MCF 10A (cell line): ENCODE results near the gene ZNF526. TPM values are rescaled to one million over a fixed set of nuclear protein-coding genes. Genes with fewer than 3 reads are reported as not detected.

Source experiments
- BruUV-seq: library from RNA; stranded (reverse); fragments of 400-500 nt; replicated peaks from 2 replicates; lab custom pipeline; 2021; lab: Mats Ljungman, UMichigan
- CTCF ChIA-PET: fragments of 300-600 bp; sonication (Branson Sonifier 250); formaldehyde crosslinking; extraction: SDS; loops from one replicate; lab custom pipeline; 2021; ENCODE audit warnings: antibody characterized with exemption, inconsistent platforms; lab: Yijun Ruan, JAX
- POLR2A ChIA-PET: fragments of 300-600, 350-650 bp; sonication (Branson Sonifier 250); formaldehyde crosslinking; extraction: SDS; loops from one replicate; lab custom pipeline; 2020; ENCODE audit warnings: antibody characterized with exemption, inconsistent platforms; lab: Yijun Ruan, JAX
- DNase-seq: peaks from one replicate; pipeline ENCODE4 v3.0.0-alpha.2; 2018; ENCODE audit not compliant: unreplicated experiment
- H3K27ac Mint-ChIP-seq: one replicate; pipeline ENCODE4 v1.8.0; 2022; ENCODE audit warnings: mild to moderate bottlenecking, low read depth, mixed read lengths; ENCODE audit not compliant: unreplicated experiment
- H3K27me3 Mint-ChIP-seq: one replicate; pipeline ENCODE4 v1.8.0; 2022; ENCODE audit warnings: mixed read lengths; ENCODE audit not compliant: insufficient read depth, unreplicated experiment
- H3K36me3 Mint-ChIP-seq: one replicate; pipeline ENCODE4 v1.8.0; 2022; ENCODE audit warnings: mild to moderate bottlenecking, moderate library complexity, mixed read lengths; ENCODE audit not compliant: insufficient read depth, unreplicated experiment
- H3K4me1 Mint-ChIP-seq: one replicate; pipeline ENCODE4 v1.8.0; 2022; ENCODE audit warnings: mixed read lengths; ENCODE audit not compliant: insufficient read depth, unreplicated experiment
- H3K4me3 Mint-ChIP-seq: one replicate; pipeline ENCODE4 v1.8.0; 2022; ENCODE audit warnings: mild to moderate bottlenecking, moderate library complexity, mixed read lengths; ENCODE audit not compliant: unreplicated experiment
- H3K9me3 Mint-ChIP-seq: one replicate; pipeline ENCODE4 v1.8.0; 2022; ENCODE audit warnings: mixed read lengths; ENCODE audit not compliant: unreplicated experiment
- CTCF ChIP-seq: fragments of 200-600 bp; IDR thresholded peaks from one replicate; pipeline ENCODE4 v1.8.0; 2022; ENCODE audit warnings: antibody characterized with exemption, mild to moderate bottlenecking; ENCODE audit not compliant: unreplicated experiment
- intact Hi-C: fragments of 100-400 bp; cut with micrococcal nuclease; formaldehyde crosslinking; loops from 2 replicates; pipeline ENCODE4 v1.14.1; 2022
- total RNA-seq: library from RNA; stranded (reverse); gene quantifications from 2 replicates; pipeline ENCODE4 v1.2.3, GENCODE V29; 2022

The ZNF526 gene
- total RNA-seq, 1 experiment from 2014 or later: 12.3 TPM

GRCh38 chr19:42224940-42225717 is 5.0 kb downstream of the ZNF526 start:
- BruUV-seq: no TSS peak
- H3K36me3 Mint-ChIP-seq: peaks cover 64% of the 10 kb centered on the region
- POLR2A ChIA-PET: interaction anchor here (1.0 kb wide), 1 partner anchor 10 kb away, joined by 3 read pairs; no protein-coding TSS in a partner anchor
- intact Hi-C loops: no loop called here
- no peaks in the 10 kb centered on the region for H3K9me3 Mint-ChIP-seq
- CTCF ChIA-PET: interaction anchor here (0.6 to 1.3 kb wide), 5 partner anchors 10 to 117 kb away, joined by 3 read pairs; no protein-coding TSS in a partner anchor
- no peak overlapping the region for H3K27ac Mint-ChIP-seq
- H3K27me3 Mint-ChIP-seq: no peaks in the 10 kb centered on the region
- H3K4me1 Mint-ChIP-seq: peaks cover 8% of the 10 kb centered on the region
- TF ChIP-seq CTCF: no peak
- no peak overlapping the region for H3K4me3 Mint-ChIP-seq
- no peak for DNase-seq

- BruUV-seq: no TSS peak
- CTCF ChIA-PET: interaction anchor here (0.6 to 1.3 kb wide), 4 partner anchors 10 to 78 kb away, joined by 3 read pairs; no protein-coding TSS in a partner anchor
Observed at GRCh38 chr19:42225718-42226292, 5.7 kb downstream of the ZNF526 start.

GRCh38 chr19:42226886-42227285 is 6.8 kb downstream of the ZNF526 start:
- CTCF ChIA-PET: no interaction called here
- BruUV-seq: no TSS peak
- Mint-ChIP-seq H3K36me3 (peaks cover 73% of the 10 kb centered on the region), H3K4me1 (peaks cover 8% of the 10 kb centered on the region), H3K9me3 (no peaks in the 10 kb centered on the region), H3K27ac (no peak overlapping the region), H3K4me3 (no peak overlapping the region), H3K27me3 (no peaks in the 10 kb centered on the region)
- DNase-seq: no peak
- POLR2A ChIA-PET: interaction anchor here (1.0 kb wide), 1 partner anchor 44 kb away, joined by 3 read pairs; no protein-coding TSS in a partner anchor
- TF ChIP-seq CTCF: no peak
- intact Hi-C loops: no loop called here

More at GRCh38 chr19:42225718-42226292, 5.7 kb downstream of the ZNF526 start:
- H3K27ac Mint-ChIP-seq: no peak overlapping the region
- H3K4me1 Mint-ChIP-seq: peaks cover 8% of the 10 kb centered on the region
- no peaks in the 10 kb centered on the region for H3K27me3 Mint-ChIP-seq
- no peak overlapping the region for H3K4me3 Mint-ChIP-seq
- no peaks in the 10 kb centered on the region for H3K9me3 Mint-ChIP-seq
- DNase-seq: no peak
- POLR2A ChIA-PET: interaction anchor here (1.0 kb wide), 2 partner anchors 9 to 45 kb away, joined by 3 read pairs; no protein-coding TSS in a partner anchor
- no peak for TF ChIP-seq CTCF
- peaks cover 66% of the 10 kb centered on the region for H3K36me3 Mint-ChIP-seq
- intact Hi-C loops: no loop called here

- no peak for TF ChIP-seq CTCF
- no peak overlapping the region for H3K4me3 Mint-ChIP-seq
- intact Hi-C loops: no loop called here
- no peak for DNase-seq
- ChIA-PET CTCF (interaction anchor here (0.6 to 1.1 kb wide), 4 partner anchors 9 to 1957 kb away, joined by 3 read pairs; no protein-coding TSS in a partner anchor), POLR2A (interaction anchor here (1.2 kb wide), 1 partner anchor 13 kb away, joined by 3 read pairs; the partner anchor contains the start of gene GSK3A)
- H3K27ac Mint-ChIP-seq: peak overlapping the region; percentile 74
- no peaks in the 10 kb centered on the region for H3K27me3 Mint-ChIP-seq
- peaks cover 77% of the 10 kb centered on the region for H3K36me3 Mint-ChIP-seq
- H3K4me1 Mint-ChIP-seq: no peaks in the 10 kb centered on the region
- no peaks in the 10 kb centered on the region for H3K9me3 Mint-ChIP-seq
- no TSS peak for BruUV-seq
Observed at GRCh38 chr19:42228641-42229040, 8.5 kb downstream of the ZNF526 start.
